Epidermal melanocyte (primary cell): Measurements from ENCODE around the gene C6orf15.
"Not testable (repeated sequence)": the region's sequence is repeated elsewhere in the genome, so short reads cannot be mapped to it uniquely, and the experiment has no call there.

Experiments used
- DNase-seq: peaks from one replicate; pipeline ENCODE4 v3.0.0; 2011; ENCODE audit warnings: low spot score; ENCODE audit not compliant: insufficient read length

The C6orf15 gene

DNA sequence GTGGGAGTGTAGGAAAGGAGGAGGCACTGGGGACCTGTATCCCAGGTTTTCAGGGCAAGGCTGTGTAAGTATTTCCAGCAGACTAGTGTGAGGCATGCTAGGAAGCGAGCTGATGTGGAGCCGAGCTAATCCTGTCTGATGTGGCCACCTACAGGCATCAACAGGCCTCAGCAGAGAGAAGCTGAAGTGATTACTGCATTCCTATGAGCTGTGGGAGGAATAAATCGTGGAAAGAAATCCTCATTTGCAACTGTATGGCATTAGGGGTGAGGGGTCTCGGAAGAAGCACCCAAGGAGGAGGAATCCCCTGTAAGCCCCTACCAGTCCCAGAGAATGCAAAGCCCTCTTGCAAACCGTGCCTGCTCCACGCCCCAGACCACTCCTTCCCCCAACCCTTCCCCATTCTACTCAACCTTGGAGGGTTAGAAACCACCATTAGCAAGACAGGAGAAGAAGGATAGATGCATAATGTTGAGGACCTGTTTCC lies 41.6 kb downstream of the C6orf15 start:
- DNase-seq = no peak

- DNase-seq = peak; percentile 74
Measured at GRCh38 chr6:31068669-31069340, 43.6 kb downstream of the C6orf15 start.

- DNase-seq = not testable (repeated sequence)
Measured at GRCh38 chr6:31067891-31068668, 44.3 kb downstream of the C6orf15 start.

DNA sequence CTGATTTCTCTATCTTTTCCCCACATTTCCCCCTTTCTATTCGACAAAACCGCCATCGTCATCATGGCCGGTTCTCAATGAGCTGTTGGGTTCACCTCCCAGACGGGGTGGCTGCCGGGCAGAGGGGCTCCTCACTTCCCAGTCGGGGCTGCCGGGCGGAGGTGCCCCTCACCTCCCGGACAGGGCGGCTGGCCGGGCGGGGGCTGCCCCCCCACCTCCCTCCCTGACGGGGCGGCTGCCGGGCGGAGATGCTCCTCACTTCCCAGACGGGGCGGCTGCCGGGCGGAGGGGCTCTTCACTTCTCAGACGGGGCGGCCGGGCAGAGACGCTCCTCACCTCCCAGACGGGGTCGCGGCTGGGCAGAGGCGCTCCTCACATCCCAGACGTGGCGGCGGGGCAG lies 45.3 kb downstream of the C6orf15 start:
- DNase-seq = not testable (repeated sequence)

DNA sequence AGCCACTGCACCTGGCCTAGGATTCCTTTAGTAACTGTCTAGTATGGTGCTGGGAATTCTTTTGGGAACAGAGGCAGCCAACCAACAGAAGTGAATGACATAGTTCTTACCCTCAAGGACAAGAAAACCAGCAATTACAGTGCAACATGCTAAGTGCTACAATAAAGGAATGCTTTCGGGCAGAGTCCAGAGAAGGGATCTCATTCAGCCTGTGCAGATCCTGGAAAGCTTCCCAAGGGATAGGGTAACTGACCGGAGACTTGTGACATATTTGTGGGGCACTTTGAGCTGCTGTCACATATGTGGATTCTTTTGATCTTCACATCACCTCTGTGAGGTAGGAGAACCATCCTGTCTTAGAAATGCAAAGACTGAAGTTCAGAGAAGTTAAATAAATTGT lies 46.8 kb downstream of the C6orf15 start:
- DNase-seq = no peak

DNA sequence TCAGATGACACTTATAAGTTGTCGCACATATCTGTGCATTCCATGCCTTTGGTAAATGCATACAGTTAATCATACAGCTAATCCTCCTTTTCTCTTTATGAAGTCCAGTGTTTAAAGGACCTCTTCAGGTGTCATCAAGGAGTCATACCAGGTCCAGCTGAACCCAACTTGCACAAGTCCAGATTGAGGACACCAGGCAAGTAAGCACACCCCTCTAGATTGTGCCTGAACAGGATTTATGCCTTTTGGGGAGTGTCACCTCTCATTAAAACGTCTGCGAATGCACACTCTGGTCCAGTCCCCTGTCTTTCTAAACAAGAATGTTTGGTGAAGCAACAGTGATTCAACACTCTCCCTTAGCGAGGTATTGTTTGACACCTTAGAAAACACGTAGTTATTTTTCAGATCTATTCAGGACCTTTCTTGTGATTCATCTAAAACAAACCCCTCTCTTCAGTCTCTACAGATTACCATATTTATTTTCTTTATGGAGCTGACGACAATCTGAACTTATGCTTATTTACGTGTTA lies 48.4 kb downstream of the C6orf15 start:
- DNase-seq = no peak
